Type B pancreatic cell (in vitro differentiated cells): ENCODE results near the gene PPM1L. TPM values are rescaled to one million over a fixed set of nuclear protein-coding genes. Genes with fewer than 3 reads are reported as not detected.
A peak's percentile ranks its signal among the peaks of the same experiment; 100 is the strongest.
"Not testable (repeated sequence)": the region's sequence is repeated elsewhere in the genome, so short reads cannot be mapped to it uniquely, and the experiment has no call there.

Experiments used
- DNase-seq: peaks from one replicate; pipeline ENCODE4 v3.0.0; 2021; ENCODE audit warnings: mixed read lengths; ENCODE audit not compliant: unreplicated experiment; ENCODE audit errors: extremely low spot score
- H3K27ac Mint-ChIP-seq: 2 replicates; pipeline ENCODE4 v1.8.0; 2021; ENCODE audit warnings: mild to moderate bottlenecking, mixed read lengths
- H3K27me3 Mint-ChIP-seq: 2 replicates; pipeline ENCODE4 v1.8.0; 2021; ENCODE audit warnings: mixed read lengths
- H3K36me3 Mint-ChIP-seq: 2 replicates; pipeline ENCODE4 v1.8.0; 2021; ENCODE audit warnings: mixed read lengths
- H3K4me1 Mint-ChIP-seq: one replicate; pipeline ENCODE4 v1.8.0; 2021; ENCODE audit warnings: mixed read lengths; ENCODE audit not compliant: unreplicated experiment
- H3K4me3 Mint-ChIP-seq: 2 replicates; pipeline ENCODE4 v1.8.0; 2021; ENCODE audit warnings: mild to moderate bottlenecking, mixed read lengths
- H3K9me3 Mint-ChIP-seq: 2 replicates; pipeline ENCODE4 v1.8.0; 2021; ENCODE audit warnings: mixed read lengths
- CTCF ChIP-seq: fragments of 200-600 bp; sonication (generic); conservative IDR thresholded peaks from 2 replicates; pipeline ENCODE4 v1.5.0; 2021; ENCODE audit warnings: antibody characterized with exemption, mild to moderate bottlenecking
- total RNA-seq: library from RNA; stranded (reverse); gene quantifications from 2 replicates; pipeline ENCODE4 v1.2.1, GENCODE V29; 2021; ENCODE audit warnings: low replicate concordance

The PPM1L gene
- total RNA-seq, 1 donor from 2014 or later, result 29.4 TPM

GRCh38 chr3:160996811-160997210, 240.8 kb downstream of the PPM1L start:
- peaks cover 5% of the 10 kb centered on the region for H3K9me3 Mint-ChIP-seq
- H3K27ac Mint-ChIP-seq, result no peak overlapping the region
- H3K4me1 Mint-ChIP-seq, result no peaks in the 10 kb centered on the region
- no peaks in the 10 kb centered on the region for H3K36me3 Mint-ChIP-seq
- DNase-seq, result no peak
- no peak for TF ChIP-seq CTCF
- H3K27me3 Mint-ChIP-seq, result no peaks in the 10 kb centered on the region
- H3K4me3 Mint-ChIP-seq, result no peak overlapping the region

GRCh38 chr3:160998581-160998980, 242.6 kb downstream of the PPM1L start:
- no peak overlapping the region for H3K27ac Mint-ChIP-seq
- H3K4me3 Mint-ChIP-seq, result no peak overlapping the region
- peaks cover 5% of the 10 kb centered on the region for H3K9me3 Mint-ChIP-seq
- TF ChIP-seq CTCF, result no peak
- H3K4me1 Mint-ChIP-seq, result no peaks in the 10 kb centered on the region
- H3K27me3 Mint-ChIP-seq, result no peaks in the 10 kb centered on the region
- H3K36me3 Mint-ChIP-seq, result no peaks in the 10 kb centered on the region
- no peak for DNase-seq

- no peak for TF ChIP-seq CTCF
- Mint-ChIP-seq H3K36me3 (no peaks in the 10 kb centered on the region), H3K27ac (no peak overlapping the region), H3K4me1 (no peaks in the 10 kb centered on the region), H3K4me3 (no peak overlapping the region), H3K9me3 (peaks cover 5% of the 10 kb centered on the region), H3K27me3 (no peaks in the 10 kb centered on the region)
- no peak for DNase-seq
Measured at GRCh38 chr3:160999274-160999673, 243.2 kb downstream of the PPM1L start.

- Mint-ChIP-seq H3K4me1 (peaks cover 5% of the 10 kb centered on the region), H3K27ac (peak overlapping the region; percentile 92), H3K4me3 (peak overlapping the region; percentile 36), H3K9me3 (no peaks in the 10 kb centered on the region), H3K36me3 (no peaks in the 10 kb centered on the region), H3K27me3 (no peaks in the 10 kb centered on the region)
- no peak for TF ChIP-seq CTCF
- DNase-seq, result no peak
Measured at GRCh38 chr3:161008086-161008485, 252.1 kb downstream of the PPM1L start.

- not testable (repeated sequence) for H3K36me3 Mint-ChIP-seq, H3K9me3 Mint-ChIP-seq, H3K4me3 Mint-ChIP-seq, H3K4me1 Mint-ChIP-seq, DNase-seq, H3K27ac Mint-ChIP-seq, H3K27me3 Mint-ChIP-seq
Measured at GRCh38 chr3:161010151-161010550, 254.1 kb downstream of the PPM1L start.

- Mint-ChIP-seq H3K4me1 (no peaks in the 10 kb centered on the region), H3K27me3 (no peaks in the 10 kb centered on the region), H3K4me3 (no peak overlapping the region), H3K9me3 (no peaks in the 10 kb centered on the region), H3K27ac (no peak overlapping the region), H3K36me3 (no peaks in the 10 kb centered on the region)
- DNase-seq, result no peak
- no peak for TF ChIP-seq CTCF
Measured at GRCh38 chr3:161014843-161015749, 259.1 kb downstream of the PPM1L start.
